GM18873 (cell line): ENCODE measurements around the gene PIGU.

Experiments
- ATAC-seq: cut with Tn5 transposase; IDR thresholded peaks from one replicate; pipeline ENCODE4 v1.9.1; 2021; ENCODE audit warnings: mild to moderate bottlenecking, moderate library complexity, moderate number of reproducible peaks; ENCODE audit not compliant: unreplicated experiment, low FRiP score

PIGU gene

DNA sequence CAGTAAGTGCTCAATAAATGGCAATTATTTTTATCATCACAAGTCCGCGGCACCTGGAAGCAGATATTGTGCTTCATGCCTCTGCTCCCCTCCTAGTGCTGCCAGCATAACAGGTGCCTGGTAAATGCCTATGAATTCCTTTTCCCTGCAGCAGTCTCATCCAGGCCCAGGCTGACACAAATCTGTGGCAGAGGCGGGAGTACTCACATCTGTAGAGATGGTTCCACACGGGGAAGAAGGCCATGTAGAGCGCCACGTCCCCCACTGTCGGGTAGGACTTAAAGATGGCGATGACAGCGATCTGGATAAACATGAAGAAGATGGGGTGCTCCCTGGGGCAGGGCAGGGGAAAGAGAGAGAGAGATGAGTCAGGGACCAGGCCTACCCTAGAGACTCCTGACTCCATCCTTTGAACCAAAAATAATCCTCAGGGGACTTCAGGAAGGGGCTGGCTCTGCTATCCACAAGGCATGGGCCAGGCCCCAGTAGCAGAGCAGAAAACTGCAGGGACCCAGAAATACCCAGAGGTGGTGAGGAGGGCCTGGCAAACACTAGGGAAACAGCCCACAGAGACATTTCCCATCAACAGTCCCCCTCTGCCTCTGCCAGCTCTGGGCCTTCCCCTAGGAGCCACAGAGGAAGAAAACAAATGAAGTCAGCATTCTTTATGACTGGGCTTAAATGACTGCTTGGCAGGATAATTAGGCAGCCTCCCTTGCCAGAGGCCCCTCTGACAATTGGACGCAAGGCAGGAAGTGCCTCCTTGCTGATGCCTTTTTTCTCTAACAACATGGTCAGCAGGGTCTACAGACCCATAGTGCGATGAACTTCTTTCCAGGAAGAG is 95.3 kb downstream of the PIGU start:
- ATAC-seq, result no peak

DNA sequence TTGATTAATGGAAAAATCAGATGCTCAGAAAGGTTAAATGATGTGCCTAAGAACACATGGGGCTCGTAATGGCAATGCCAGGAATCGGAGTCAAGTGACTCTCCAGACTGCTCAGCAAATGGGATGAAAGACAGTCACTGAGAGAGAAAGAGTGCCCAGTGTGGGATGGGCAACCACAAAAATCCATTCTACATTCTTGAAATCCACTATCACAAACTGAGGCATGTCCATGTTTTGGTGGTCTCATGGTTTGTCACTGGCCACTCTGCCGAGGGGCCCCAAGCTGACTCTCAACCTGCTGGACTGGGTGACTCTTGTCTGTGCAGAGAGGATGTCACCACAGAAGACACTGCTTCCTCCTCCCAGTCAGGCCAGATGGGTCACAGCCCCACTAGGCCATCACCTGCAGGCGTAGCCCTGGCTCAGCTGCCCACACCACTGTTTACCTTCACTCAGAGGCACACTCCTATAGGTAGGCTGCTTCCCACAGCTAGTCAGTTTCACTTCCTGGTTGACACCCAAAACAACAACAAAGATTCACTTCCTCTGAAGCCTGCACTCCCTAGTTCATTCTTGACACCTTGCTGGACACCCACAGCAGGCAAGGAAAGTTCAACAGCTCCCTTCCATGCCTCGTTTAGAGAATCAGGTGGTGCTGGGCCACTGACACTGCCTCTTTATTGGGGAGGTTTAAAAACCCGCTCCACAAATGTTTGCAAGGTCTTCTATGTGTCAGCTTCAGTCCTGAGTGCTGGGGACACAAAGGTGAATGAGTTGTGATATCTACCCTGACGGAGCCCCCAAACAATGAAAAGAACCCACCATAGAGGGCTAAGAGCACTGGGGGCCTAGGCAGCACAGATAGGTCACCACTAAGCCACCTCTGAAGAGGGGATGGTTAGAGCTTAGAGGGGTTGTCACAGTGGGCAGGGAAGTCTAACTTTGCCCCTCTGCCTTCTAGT is 96.6 kb downstream of the PIGU start:
- ATAC-seq, result no peak

DNA sequence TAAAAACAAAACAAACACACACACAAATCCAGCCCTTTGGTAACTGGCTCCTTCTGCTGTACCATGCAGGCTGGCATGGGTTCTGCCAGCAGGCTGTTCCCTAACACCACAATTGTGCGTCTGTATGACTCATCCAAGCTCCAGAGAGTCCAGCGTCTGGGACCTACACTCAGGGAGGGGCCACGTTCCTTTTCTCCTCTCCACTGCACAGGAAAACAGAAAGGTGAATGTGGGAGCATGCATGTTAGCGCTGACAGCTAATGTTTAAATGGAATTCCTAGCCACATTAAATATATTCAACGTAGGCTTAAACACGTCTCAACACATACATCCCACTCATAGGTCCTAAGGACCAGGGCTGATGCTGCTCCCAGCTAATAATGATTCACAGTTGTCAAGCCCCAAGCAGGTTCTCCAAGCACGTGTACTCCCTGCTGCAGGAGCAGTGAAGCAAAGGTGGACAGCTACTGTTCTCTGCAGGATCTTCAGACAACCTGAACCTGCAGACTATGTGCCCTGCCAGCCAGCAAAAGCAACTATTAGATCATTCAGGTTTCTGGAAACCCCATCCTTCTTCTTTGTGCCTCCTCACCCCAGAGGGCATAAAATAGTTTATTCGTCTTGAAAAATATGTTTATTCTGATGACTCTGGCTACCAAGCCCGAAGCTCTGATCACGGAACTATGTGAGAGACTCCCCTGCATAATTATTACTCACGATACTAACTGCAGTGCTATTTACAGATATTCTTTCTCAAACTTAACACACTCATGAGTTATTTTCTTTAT is 97.5 kb downstream of the PIGU start:
- ATAC-seq, result no peak

DNA sequence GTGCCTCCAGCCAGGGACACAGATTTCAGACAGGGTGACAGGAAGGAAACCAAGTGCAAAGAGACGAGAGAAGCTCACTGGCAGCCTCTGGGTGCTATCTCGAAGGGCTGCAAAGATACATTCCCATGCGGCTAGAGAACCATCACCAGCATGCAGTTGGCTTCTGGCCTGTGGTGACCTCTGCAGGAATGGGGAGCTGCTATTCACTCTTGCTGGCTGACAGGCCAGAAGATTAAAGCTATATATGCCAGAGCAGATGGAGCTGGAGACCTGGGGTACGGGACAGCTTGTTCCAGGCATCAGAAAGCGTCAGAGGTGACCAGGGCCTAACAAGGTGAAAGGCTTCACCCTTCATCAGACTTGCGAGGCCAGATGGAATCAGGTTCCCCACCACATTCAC is 98.4 kb downstream of the PIGU start:
- ATAC-seq, result no peak

DNA sequence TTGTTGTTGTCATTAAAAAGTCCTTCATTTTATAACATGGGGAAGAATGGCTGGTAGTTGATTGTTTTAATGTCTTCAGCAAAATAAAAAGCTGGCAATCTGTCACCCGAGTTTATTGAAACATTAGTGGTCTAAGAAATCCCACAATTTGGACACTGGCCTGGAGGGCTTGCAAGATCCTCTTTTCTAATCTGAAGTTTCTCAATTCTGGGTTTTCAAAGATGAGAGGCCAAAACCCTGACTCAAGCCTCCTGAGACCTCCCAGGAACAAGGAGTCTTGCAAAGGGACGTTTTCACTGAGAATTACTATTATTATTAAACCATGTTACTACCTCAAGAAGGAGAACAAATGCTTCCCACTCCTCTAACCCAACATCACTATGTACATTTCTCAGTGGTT is 98.9 kb downstream of the PIGU start:
- no peak for ATAC-seq

DNA sequence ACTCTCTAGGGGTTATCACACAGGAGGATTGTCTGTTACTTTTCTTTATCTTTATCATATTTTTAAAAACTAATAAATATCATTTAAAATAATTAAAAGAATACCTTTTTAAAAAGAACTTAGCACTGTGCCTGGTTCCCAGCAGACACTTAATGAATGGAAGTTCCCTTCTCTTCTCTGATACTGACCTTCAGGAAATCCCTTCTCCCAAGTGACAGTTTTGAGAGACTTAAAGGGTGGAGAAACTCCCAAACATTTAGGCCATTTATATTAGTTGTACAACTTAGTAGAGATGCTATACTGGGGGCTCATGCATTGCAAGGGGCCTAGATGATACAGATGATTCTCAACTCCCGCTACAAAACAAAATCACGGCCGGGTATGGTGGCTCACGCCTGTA is 99.8 kb downstream of the PIGU start:
- no peak for ATAC-seq

DNA sequence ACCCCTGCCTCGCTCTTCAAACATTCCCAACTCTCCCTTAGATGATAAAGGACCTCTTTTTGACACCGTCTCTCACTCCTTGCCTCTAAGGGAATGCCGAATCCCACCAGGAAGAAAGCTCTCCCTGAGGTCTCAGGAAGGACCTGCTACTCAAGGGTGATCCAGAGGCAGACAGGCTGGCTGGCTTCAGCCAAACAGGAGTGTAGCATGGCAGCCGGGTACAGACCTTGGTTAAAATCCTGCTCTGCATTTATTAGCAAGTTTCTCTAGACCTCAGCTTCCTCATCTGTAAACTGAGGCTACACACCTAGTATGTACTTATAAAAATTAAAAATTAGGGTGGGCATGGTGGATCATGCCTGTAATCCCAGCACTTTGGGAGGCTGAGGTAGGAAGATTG is 101.1 kb downstream of the PIGU start:
- no peak for ATAC-seq

DNA sequence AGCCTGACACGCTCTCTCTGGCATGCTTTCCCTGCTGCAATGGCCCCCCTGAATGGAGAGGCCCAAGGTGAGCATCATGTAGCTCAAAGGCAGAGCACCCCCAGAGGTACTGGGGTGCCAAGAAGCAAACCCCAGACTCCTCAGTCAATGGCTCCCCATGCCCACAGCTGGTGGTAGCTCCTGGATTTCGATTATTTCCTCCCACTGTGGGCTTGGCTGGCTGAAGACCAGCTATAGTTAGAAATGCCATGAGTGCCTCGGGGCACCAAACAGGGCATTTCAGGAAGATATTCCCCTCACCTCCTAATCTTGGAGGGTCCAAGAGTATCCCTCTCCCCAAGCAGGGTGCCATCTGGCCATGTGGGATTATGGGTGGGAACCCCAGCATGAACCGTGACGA is 101.6 kb downstream of the PIGU start:
- no peak for ATAC-seq

DNA sequence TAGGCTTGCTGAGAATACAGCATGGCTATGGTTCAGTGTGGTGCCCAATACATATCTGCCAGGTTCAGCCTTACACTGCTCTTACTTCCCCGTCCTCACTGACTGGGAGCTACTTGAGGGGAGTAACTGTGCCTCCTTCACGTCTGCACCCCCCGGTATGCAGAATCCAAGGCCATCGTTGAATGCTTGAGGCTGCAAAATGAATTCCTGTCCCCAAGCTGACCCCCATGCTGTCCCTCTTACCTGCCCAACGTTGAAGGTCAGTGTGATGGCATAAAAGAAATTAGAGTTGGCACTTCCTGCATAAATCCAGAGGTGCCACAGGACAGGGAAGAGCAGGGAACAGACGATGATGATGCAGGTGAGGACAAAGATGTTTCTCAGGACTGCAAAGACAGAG is 102.0 kb downstream of the PIGU start:
- no peak for ATAC-seq

DNA sequence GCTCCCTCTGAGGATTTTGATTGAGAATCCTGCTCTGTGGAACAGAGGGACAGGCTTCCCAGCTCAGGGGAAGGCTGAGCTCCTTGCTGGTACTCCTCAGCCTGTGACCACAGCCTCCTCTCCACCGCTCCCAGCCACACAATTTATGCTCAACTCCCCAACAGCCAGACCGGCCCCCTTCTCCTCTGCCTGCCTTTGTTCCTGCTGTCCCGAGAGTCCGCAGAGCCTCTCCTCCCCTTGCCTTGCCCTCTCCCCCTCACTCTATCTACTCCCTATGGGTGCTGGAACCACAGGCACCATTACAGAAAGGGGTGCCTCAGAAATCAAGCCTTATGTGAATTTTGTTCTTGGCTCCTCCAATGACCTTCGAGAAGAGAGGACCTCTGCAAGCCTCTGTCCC is 102.5 kb downstream of the PIGU start:
- no peak for ATAC-seq

DNA sequence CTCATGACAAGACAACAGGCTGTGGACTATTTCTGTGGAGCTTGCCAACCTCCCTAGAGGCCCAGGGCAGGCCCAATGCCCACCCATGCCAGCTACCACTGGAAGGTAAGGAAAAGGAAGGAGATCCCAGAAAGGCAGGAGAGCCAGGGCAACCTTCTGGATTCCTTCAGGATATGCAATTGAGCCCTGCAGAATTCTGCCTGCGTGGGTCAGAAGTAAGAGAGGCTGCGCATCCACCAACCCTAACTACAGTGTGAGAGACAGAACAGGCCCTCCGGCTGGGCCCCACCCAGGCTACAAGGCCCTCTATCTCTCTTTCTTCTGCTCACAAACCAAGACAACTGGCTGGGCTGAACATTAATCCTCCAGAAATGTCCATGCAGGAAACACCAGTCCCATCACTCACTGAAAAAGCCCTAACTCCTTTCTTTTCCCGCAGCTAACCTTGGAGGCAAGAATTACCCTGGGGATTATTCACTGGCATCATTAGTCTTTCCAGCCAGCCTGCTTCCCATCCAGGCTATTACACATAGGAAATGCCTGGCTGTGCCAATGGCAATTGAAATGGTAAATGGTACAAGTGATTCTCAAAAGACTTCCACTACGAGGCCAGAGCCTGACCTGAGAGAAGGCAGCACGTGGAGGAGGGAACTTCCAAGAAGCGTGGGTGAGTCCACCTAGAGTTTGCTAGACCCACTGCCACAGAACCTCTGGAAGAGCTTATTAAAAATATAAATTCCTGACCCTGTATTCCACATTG is 103.2 kb downstream of the PIGU start:
- ATAC-seq, result no peak

DNA sequence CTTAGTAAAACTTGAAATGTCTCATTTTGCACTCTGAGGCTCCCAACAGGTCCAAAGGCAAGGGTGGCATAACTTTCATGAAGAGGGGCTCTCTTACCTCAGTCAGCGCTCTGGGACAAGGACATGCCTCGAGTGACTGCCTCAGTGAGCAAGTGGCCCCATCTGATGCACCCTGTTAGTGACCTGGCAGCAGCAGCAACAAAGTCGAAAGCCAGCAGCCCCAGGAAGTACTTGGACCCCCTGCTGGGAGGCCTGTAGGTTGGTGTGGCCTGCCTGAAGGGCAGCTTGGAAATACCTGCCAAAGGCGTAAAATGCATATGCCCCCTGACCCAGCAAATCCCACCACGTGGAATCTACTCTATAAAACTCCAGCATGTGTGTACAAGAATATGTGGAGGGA is 105.1 kb downstream of the PIGU start:
- ATAC-seq, result no peak

DNA sequence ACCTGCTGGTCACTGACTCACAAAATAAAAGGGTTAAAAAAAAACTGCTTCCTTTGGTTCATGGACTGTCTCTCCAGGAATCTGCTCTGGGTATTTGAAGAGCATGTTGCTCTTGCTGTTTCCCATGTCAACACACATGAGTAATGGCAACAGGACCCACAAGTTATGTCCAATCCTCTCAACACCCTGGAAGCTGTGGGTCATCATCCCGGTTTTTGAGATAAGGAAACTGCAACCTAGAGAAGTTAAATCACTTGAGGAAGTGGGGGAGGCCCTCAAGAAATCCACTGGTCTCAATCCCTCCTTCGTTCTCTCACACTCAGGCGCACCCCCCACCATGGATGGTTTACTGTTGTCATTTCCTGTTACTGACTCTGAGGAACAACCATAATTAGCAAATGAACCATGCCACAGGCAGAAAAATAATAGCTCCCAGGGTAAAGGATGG is 106.0 kb downstream of the PIGU start:
- ATAC-seq, result no peak

DNA sequence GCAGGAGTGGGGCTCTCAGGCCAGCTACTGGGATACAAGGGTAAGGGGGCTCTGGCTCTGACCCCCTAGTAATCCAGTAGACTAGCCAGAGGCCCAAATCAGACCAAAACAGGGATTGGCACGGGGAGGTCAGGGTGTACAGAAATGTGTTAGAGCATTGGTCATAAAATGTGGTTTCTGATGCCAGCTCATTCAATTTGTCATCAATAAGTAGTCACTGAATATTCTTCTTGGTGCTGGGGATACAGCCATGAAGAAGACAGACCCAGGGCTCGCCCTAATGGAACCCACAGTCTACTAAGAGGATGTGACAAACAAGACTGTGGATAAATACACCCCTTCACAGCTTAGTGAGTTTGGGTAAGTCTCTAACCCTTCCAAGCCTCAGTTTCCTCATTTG is 107.3 kb downstream of the PIGU start:
- ATAC-seq, result no peak

DNA sequence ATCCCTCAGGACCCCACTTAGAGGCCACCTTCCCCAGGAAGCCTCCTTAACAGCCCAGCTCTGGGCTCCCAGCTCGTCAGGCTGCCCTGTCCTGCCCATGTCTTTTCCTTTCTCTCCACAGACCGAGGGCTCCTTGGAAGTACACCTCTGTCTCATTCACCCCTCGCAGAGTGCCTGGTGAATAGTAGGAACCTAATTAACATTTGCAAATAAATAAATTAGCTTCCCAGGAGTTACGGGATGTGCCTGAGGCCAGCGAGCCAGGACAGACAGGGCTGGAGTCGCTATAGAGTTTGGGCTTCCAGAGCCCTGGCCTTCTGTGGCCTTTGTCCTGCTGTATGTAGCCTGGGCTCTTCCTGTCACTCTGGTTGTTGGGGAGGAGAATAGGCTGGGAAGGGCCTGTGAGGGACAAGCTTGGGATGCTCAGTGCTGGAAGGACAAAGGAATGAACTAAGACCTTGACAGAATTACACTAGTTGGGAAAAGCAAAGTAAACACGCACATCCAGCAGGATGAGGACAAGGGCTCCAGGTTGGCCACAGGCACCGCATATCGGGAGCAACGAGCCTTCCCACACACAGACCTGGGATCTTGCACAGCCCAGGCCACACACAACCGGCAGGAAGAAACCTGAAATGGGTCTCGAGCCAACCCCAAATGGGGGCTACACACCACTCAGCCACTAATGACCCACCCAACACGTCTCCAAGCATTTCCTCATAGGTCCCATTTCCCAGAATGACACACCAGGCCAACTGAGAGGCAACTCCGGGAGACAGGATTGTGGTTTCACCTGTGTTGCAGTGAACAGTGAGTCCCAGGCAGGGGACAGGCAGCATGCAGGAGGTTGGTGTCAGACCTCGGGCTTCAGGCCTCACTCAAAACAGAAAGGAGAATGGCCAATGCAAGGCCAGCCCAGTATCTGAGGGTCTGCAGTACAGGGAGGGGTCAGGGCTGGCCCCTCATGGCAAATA is 108.7 kb downstream of the PIGU start:
- no peak for ATAC-seq

DNA sequence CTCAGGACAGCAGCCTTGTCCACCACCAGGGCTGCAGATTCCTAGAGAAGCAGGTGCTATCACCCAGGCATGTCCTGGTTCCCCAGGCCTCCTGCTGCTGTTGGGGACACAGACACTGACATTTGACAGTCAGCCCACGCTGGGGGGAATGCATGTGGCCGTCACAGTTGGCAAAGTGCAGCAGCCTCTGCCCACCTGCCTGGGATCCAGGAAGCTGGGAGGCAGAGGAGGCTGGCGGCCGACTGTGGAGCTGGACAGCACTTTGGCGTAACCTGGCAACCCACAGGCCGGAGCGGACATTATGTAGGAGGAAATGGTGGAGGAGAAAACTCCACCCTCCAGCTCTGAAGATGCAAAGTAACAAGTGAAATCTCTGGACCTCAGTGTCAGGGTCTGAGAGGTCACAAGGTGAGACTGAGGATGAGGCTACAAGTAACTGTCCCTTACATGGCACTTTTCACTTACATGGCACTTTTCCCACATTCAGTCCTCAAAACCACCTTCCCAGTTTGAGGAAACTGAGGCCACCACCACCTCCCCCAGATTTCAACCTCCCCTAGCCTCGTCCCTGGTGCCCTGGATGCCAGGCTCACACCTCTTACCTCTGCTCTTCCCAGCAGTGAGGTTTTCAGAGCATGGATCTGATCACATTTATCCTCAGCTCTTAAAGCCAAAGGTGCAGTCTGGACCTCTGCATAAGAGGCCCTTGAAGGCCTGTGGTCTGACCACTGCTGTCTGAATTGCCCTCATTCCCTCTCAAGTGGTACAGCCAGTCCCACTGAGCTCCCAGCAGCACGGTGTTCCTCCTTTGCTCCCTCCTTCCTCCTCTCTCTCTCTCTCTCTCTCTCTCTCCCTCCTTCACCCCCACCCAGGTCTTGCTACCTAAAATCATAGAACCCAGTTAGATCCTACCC is 109.7 kb downstream of the PIGU start:
- ATAC-seq, result no peak

DNA sequence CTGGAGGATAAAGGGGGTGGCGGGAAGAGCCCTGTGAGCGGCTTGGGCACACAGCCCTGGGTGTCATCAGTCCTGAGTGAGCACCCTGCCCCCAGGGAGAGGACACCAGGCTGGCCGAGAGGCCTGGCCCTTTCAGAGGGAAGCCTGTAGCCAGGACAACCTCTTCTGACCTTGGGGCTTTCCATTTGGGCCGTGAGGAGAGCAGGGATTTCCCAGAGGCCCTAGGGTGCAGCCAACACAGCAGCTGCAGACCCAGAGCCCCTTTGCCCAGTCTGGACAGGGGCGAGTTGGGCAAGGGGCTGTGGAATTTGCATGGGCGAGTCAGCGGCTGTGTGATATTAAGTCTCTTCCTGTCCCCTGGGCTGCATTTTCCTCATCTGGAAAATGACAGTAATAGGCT is 112.1 kb downstream of the PIGU start:
- ATAC-seq, result no peak

DNA sequence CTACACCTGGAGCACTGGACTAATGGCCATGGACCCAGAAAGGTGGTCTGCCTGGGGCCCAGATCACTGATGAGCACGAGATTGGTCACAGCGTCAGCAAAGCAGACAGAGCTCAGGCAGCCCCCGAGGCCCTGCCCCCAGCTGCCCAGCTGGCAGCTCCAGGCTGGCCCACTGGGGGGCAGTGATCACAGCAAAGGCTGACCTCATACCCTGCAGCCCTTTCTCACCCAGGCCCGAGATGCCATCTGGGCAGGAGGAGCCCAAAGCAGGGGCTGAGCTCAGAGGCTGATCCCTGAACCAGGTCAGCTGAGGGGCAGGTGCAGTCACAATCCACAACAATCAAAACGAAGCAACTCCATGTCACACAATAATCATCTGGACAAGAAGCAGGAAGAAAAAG is 114.3 kb downstream of the PIGU start:
- ATAC-seq, result no peak
